A673 (cell line): ENCODE measurements around the gene SYT17. TPM values are rescaled to one million over a fixed set of nuclear protein-coding genes. Genes with fewer than 3 reads are reported as not detected.

ENCODE experiments used
- BruUV-seq: library from RNA; stranded (reverse); fragments of 400-500 nt; replicated peaks from 2 replicates; lab custom pipeline; 2021; lab: Mats Ljungman, UMichigan
- CTCF ChIA-PET: fragments of 300-600 bp; sonication (Branson Sonifier 250); formaldehyde crosslinking; loops from one replicate; lab custom pipeline; 2022; ENCODE audit warnings: antibody characterized with exemption; lab: Charles Lee
- POLR2A ChIA-PET: fragments of 300-600 bp; sonication (Branson Sonifier 250); formaldehyde crosslinking; loops from one replicate; lab custom pipeline; 2022; ENCODE audit warnings: antibody characterized with exemption; ENCODE audit not compliant: low non-redundant PET; lab: Charles Lee
- DNase-seq: peaks from one replicate; pipeline ENCODE4 v3.0.0-alpha.2; 2015; ENCODE audit warnings: low spot score
- H3K27ac ChIP-seq: fragments of 200-600 bp; sonication (generic); 2 replicates; pipeline ENCODE4 v1.5.1; 2016; ENCODE audit warnings: mixed run types, low read depth, mild to moderate bottlenecking, mixed read lengths, antibody characterized with exemption, low read length; ENCODE audit not compliant: poor library complexity, severe bottlenecking
- H3K27me3 ChIP-seq: fragments of 200-600 bp; sonication (generic); replicated peaks from 2 replicates; pipeline ENCODE4 v1.6.1; 2017; ENCODE audit warnings: mixed run types, low read depth, mild to moderate bottlenecking, mixed read lengths, antibody characterized with exemption, low read length; ENCODE audit not compliant: insufficient read depth, poor library complexity
- H3K36me3 ChIP-seq: fragments of 200-600 bp; sonication (generic); 2 replicates; pipeline ENCODE4 v1.6.1; 2016; ENCODE audit warnings: mixed run types, mild to moderate bottlenecking, mixed read lengths, antibody characterized with exemption, low read length; ENCODE audit not compliant: insufficient read depth, poor library complexity, severe bottlenecking
- H3K4me1 ChIP-seq: fragments of 200-600 bp; sonication (generic); 2 replicates; pipeline ENCODE4 v1.6.1; 2017; ENCODE audit warnings: mixed run types, mild to moderate bottlenecking, mixed read lengths, antibody characterized with exemption, low read length; ENCODE audit not compliant: insufficient read depth, poor library complexity, severe bottlenecking
- H3K4me3 ChIP-seq: fragments of 200-600 bp; sonication (generic); 2 replicates; pipeline ENCODE4 v1.5.1; 2016; ENCODE audit warnings: low read depth, mixed run types, mild to moderate bottlenecking, mixed read lengths, low read length; ENCODE audit not compliant: poor library complexity, severe bottlenecking
- H3K9me3 ChIP-seq: fragments of 200-600 bp; sonication (generic); 2 replicates; pipeline ENCODE4 v1.6.1; 2016; ENCODE audit warnings: mixed run types, low read depth, mild to moderate bottlenecking, mixed read lengths, antibody characterized with exemption, low read length; ENCODE audit not compliant: poor library complexity, severe bottlenecking
- EZH2 ChIP-seq: fragments of 200-600 bp; sonication (generic); IDR thresholded peaks from 2 replicates; pipeline ENCODE4 v1.6.1; 2017; ENCODE audit warnings: borderline replicate concordance, low read depth, mild to moderate bottlenecking, mixed read lengths, antibody characterized with exemption, low read length; ENCODE audit not compliant: poor library complexity, severe bottlenecking
- intact Hi-C: fragments of 100-400 bp; cut with micrococcal nuclease; formaldehyde crosslinking; loops from one replicate; pipeline ENCODE4 v1.10.0; 2022; ENCODE audit not compliant: unreplicated experiment
- total RNA-seq: library from RNA; stranded (reverse); gene quantifications from 2 replicates; pipeline ENCODE4 v1.2.3, GENCODE V29; 2021
- TF ChIP-seq, protein P1 (sequence below): fragments of 300-800, 200-600 bp; sonication (generic); conservative IDR thresholded peaks from 2 replicates; pipeline ENCODE4 v1.5.1; 2017; ENCODE audit warnings: low read depth, mild to moderate bottlenecking, antibody characterized with exemption, low read length, moderate library complexity, mixed read lengths

Gene SYT17
- total RNA-seq, 1 experiment from 2014 or later, result 0.24 TPM

- H3K9me3 ChIP-seq, result no peaks in the 10 kb centered on the region
- no peak overlapping the region for H3K4me3 ChIP-seq
- H3K4me1 ChIP-seq, result peaks cover 6% of the 10 kb centered on the region
- DNase-seq, result no peak
- CTCF ChIA-PET, result no interaction called here
- POLR2A ChIA-PET, result no interaction called here
- no peak overlapping the region for H3K27ac ChIP-seq
- no TSS peak for BruUV-seq
- H3K27me3 ChIP-seq, result no peaks in the 10 kb centered on the region
- no peaks in the 10 kb centered on the region for H3K36me3 ChIP-seq
- intact Hi-C loops, result no loop called here
- TF ChIP-seq, protein P1, sequence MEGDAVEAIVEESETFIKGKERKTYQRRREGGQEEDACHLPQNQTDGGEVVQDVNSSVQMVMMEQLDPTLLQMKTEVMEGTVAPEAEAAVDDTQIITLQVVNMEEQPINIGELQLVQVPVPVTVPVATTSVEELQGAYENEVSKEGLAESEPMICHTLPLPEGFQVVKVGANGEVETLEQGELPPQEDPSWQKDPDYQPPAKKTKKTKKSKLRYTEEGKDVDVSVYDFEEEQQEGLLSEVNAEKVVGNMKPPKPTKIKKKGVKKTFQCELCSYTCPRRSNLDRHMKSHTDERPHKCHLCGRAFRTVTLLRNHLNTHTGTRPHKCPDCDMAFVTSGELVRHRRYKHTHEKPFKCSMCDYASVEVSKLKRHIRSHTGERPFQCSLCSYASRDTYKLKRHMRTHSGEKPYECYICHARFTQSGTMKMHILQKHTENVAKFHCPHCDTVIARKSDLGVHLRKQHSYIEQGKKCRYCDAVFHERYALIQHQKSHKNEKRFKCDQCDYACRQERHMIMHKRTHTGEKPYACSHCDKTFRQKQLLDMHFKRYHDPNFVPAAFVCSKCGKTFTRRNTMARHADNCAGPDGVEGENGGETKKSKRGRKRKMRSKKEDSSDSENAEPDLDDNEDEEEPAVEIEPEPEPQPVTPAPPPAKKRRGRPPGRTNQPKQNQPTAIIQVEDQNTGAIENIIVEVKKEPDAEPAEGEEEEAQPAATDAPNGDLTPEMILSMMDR, result no peak
- no peak for TF ChIP-seq EZH2
Observed at GRCh38 chr16:19286827-19287226, 118.8 kb downstream of the SYT17 start.

DNA sequence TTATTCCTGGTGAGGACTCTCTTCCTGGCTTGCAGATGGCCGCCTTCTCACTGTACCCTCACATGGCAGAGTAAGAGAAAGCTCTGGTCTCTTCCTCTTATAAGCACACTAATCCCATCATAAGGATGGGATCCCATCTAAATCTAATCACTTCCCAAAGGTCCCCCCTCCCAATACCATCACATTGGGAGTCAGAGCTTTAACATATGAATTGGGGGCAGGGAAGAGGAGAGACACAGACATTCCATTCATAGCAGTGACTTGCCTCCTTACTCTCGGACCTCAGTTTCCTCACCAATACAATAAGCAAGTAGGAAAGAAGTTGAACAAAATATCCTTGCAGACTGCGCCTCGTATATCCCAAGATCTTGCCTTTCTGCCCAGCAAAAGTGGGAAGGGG lies 119.2 kb downstream of the SYT17 start:
- ChIA-PET CTCF (no interaction called here), POLR2A (no interaction called here)
- H3K4me3 ChIP-seq, result no peak overlapping the region
- H3K4me1 ChIP-seq, result peaks cover 6% of the 10 kb centered on the region
- DNase-seq, result no peak
- TF ChIP-seq, protein P1, result no peak
- BruUV-seq, result no TSS peak
- no peaks in the 10 kb centered on the region for H3K9me3 ChIP-seq
- H3K27me3 ChIP-seq, result no peaks in the 10 kb centered on the region
- H3K36me3 ChIP-seq, result no peaks in the 10 kb centered on the region
- no peak overlapping the region for H3K27ac ChIP-seq
- intact Hi-C loops, result no loop called here

DNA sequence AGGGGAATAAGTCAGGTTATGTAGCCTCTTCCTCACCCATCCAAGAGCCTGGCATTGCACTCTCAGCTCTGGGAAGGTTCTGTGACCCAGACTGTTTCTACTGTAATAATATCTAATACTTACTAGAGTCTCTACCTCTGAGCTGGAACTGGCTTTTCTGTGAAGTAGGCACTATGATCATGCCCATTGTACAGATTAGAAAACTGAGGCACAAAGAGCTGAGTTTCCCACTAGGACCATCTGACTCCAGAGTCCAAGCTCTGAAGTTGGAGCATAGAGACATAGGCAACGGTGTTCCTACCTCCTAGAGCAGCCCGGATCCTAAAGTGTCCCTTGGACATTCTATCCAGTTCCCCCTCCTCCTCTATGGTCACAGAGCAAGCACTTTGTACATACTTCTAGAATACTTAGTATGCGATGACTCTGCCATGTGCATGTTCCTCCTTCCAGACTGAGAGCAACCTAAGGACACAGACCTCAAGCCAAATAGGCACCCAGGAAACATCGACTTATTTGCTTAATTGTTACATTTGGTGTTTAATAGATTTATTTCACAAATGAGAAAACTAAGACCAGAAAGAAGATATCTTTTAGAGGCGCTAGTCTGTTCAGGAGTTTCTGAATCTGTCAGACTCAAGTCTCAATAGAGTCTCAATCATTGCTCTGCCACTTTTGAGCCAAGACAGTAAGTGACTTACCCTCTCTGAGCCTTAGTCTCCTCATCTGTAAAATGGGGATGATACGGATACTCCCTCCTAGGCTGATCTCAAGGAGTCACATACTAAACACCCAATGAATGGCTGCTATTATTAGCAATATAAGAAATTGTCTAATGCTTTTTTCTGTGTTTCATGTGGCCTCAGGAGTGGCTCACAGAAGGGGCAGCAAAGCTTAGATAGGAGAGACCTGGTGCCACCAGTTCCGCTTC lies 121.1 kb downstream of the SYT17 start:
- CTCF ChIA-PET, result interaction anchor here (0.5 kb wide), 1 partner anchor 195 kb away, joined by 3 read pairs; no protein-coding TSS in a partner anchor

More for the DNA sequence above, 121.1 kb downstream of the SYT17 start:
- intact Hi-C loops, result no loop called here
- BruUV-seq, result no TSS peak
- Histone ChIP-seq H3K4me3 (no peak overlapping the region), H3K27me3 (no peaks in the 10 kb centered on the region), H3K9me3 (no peaks in the 10 kb centered on the region), H3K36me3 (no peaks in the 10 kb centered on the region), H3K4me1 (peaks cover 6% of the 10 kb centered on the region), H3K27ac (no peak overlapping the region)
- DNase-seq, result no peak
- no peak for TF ChIP-seq EZH2
- TF ChIP-seq, protein P1, result no peak
- POLR2A ChIA-PET, result interaction anchor here (0.6 kb wide), 1 partner anchor 309 kb away, joined by 4 read pairs; no protein-coding TSS in a partner anchor
